Left ventricle myocardium inferior (tissue), 1 donor: ENCODE results near the gene OXA1L. TPM values are rescaled to one million over a fixed set of nuclear protein-coding genes. Genes with fewer than 3 reads are reported as not detected.
"Not testable (repeated sequence)": the region's sequence is repeated elsewhere in the genome, so short reads cannot be mapped to it uniquely, and the experiment has no call there.

Experiments
- DNase-seq: peaks from one replicate; pipeline ENCODE4 v3.0.0-alpha.2; 2020
- H3K27ac ChIP-seq: fragments of 200-600 bp; replicated peaks from 2 replicates; pipeline ENCODE4 v1.8.0; 2021
- H3K27me3 ChIP-seq: fragments of 200-600 bp; 2 replicates; pipeline ENCODE4 v1.8.0; 2021; ENCODE audit warnings: low read depth
- H3K36me3 ChIP-seq: fragments of 200-600 bp; 2 replicates; pipeline ENCODE4 v1.8.0; 2021
- H3K4me1 ChIP-seq: fragments of 200-600 bp; 2 replicates; pipeline ENCODE4 v1.8.0; 2021
- H3K4me3 ChIP-seq: fragments of 200-600 bp; 2 replicates; pipeline ENCODE4 v1.8.0; 2021; ENCODE audit warnings: mild to moderate bottlenecking, moderate library complexity
- H3K9me3 ChIP-seq: fragments of 200-600 bp; replicated peaks from 2 replicates; pipeline ENCODE4 v1.8.0; 2021
- intact Hi-C: fragments of 100-400 bp; cut with micrococcal nuclease; formaldehyde crosslinking; loops from one replicate; pipeline ENCODE4 v1.11.0; 2022
- total RNA-seq: library from RNA; stranded (reverse); fragmentation: NEBNext Ultra II Directional; extraction: Animal tissue kit (Norgen Biotek cat#: 25700); gene quantifications from one replicate; pipeline ENCODE4 v1.2.1, GENCODE V29; 2021
- TF ChIP-seq, protein P1 (sequence below): fragments of 200-600 bp; IDR thresholded peaks from 2 replicates; pipeline ENCODE4 v1.8.0; 2021; ENCODE audit warnings: antibody characterized with exemption, mild to moderate bottlenecking, borderline replicate concordance
- donor health status: DM: no; HTN: yes; CAD: no; lungs with severe emphysema.

OXA1L gene
- total RNA-seq, 1 donor from 2014 or later: 182 TPM

DNA sequence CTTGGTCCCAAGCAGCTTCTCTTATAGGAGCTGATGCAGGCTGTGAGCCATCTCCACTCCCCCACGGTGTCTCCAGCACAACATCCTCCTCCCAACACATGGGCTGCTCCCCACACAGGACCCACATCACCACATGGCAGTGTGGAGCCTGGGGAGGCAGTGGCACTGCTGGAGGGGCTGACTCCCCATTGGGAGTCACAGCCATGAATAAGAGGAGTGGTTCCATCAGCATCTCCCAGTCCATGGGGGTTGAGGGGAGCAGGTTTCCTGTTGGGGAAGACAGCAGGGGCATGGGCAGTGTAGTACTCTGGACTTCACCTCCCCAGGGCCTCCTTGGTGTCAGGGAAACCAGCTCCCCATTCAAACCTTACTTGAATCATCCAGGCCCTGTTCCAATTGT lies 40.5 kb upstream of the OXA1L start:
- TF ChIP-seq, protein P1, sequence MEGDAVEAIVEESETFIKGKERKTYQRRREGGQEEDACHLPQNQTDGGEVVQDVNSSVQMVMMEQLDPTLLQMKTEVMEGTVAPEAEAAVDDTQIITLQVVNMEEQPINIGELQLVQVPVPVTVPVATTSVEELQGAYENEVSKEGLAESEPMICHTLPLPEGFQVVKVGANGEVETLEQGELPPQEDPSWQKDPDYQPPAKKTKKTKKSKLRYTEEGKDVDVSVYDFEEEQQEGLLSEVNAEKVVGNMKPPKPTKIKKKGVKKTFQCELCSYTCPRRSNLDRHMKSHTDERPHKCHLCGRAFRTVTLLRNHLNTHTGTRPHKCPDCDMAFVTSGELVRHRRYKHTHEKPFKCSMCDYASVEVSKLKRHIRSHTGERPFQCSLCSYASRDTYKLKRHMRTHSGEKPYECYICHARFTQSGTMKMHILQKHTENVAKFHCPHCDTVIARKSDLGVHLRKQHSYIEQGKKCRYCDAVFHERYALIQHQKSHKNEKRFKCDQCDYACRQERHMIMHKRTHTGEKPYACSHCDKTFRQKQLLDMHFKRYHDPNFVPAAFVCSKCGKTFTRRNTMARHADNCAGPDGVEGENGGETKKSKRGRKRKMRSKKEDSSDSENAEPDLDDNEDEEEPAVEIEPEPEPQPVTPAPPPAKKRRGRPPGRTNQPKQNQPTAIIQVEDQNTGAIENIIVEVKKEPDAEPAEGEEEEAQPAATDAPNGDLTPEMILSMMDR: no peak
- Histone ChIP-seq H3K4me1 (no peaks in the 10 kb centered on the region), H3K36me3 (no peaks in the 10 kb centered on the region), H3K4me3 (no peak overlapping the region), H3K27ac (no peak overlapping the region), H3K9me3 (peaks cover 13% of the 10 kb centered on the region), H3K27me3 (peaks cover 8% of the 10 kb centered on the region)
- intact Hi-C loops: no loop called here
- no peak for DNase-seq

DNA sequence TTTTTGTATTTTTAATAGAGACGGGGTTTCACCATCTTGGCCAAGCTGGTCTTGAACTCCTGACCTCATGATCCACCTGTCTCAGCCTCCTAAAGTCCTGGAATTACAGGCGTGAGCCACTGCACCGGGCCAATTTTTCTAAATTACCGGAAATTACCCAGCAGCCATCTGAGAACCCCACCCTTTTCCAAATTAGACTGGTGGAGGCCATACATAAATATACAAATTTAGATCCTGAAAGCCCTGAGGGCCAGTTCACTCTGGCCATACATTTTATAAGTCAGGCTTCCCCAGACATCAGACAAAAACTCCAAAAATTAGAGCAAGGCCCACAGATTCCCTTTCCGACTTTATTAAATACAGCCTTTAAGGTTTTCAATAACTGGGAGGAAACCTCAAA lies 34.4 kb upstream of the OXA1L start:
- H3K9me3 ChIP-seq, H3K27ac ChIP-seq, H3K36me3 ChIP-seq, H3K4me3 ChIP-seq, H3K4me1 ChIP-seq, intact Hi-C loops, H3K27me3 ChIP-seq, DNase-seq: not testable (repeated sequence)

DNA sequence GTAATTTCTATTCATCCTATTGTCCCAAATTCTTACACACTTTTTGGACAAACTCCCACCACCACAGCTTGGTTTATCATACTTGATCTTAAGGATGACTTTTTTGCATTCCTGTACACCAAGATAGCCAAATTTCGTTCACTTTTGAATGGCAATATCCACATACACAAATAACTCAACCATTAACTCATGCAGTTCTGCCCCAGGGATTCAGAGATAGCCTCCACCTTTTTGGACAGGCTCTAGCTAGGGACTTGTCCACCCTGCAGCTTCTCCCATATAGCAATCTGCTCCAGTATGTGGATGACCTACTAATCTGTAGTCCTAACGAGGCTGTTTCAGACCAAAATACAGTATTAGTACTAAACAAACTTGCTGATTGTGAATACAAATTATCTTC lies 32.7 kb upstream of the OXA1L start:
- no peaks in the 10 kb centered on the region for H3K27me3 ChIP-seq
- no peaks in the 10 kb centered on the region for H3K4me1 ChIP-seq
- TF ChIP-seq, protein P1: no peak
- intact Hi-C loops: no loop called here
- peaks cover 5% of the 10 kb centered on the region for H3K9me3 ChIP-seq
- no peak for DNase-seq
- no peak overlapping the region for H3K4me3 ChIP-seq
- H3K36me3 ChIP-seq: no peaks in the 10 kb centered on the region
- H3K27ac ChIP-seq: no peak overlapping the region

DNA sequence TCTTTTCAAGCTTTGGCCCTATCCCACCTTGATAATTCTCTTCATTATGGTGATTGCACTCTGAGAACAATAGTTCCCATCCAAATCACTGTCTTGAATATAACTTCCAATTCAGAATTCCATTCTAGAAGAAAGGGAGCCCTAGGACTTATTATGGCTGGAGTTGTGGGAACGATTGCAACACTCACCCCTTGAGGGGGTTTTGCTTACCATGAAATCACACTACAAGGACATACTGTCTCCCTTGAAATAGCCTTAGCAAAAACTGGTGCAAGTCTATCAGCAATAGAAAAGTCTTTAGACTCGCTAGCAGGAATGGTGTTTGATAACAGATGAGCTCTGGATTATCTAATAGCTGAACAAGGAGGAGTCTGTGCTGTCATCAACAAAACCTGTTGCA lies 31.4 kb upstream of the OXA1L start:
- no peak for DNase-seq
- no peak overlapping the region for H3K27ac ChIP-seq
- peaks cover 5% of the 10 kb centered on the region for H3K9me3 ChIP-seq
- no peaks in the 10 kb centered on the region for H3K27me3 ChIP-seq
- intact Hi-C loops: no loop called here
- TF ChIP-seq, protein P1: no peak
- no peaks in the 10 kb centered on the region for H3K4me1 ChIP-seq
- H3K4me3 ChIP-seq: no peak overlapping the region
- H3K36me3 ChIP-seq: no peaks in the 10 kb centered on the region

DNA sequence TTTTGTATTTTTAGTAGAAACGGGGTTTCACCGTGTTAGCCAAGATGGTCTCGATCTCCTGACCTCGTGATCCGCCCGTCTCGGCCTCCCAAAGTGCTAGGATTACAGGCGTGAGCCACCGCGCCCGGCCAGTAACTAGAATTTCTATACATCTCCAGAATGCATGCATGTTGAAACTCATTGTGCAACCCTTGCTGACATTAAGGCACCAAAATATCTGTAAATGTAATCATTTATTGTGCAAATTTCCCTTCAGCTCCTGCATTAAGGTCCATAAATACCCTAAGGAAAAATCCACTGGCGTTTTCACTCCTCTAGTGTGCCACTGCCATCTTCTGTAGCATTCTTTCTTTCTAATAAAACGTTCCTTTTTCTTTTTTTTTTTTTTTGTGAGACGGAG lies 30.1 kb upstream of the OXA1L start:
- H3K9me3 ChIP-seq, intact Hi-C loops, H3K27ac ChIP-seq: not testable (repeated sequence)

DNA sequence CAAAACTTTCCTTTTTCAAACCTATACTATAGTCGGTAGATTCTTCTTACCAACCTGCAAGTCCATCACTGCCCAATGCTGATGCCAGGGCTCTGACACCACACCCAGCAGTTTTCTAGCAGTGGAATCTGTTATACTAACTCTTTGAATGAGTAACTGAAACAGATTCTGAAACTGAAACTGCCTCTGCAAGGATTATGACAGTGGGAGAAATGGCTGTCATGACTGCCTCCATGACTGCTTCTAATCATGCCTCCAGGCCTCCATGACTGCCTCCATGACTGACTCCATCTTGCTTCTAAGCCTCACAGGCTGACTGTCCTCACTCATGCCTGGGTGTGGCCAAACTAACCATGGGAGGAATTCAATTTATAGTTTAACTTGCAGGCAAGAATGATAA lies 29.4 kb upstream of the OXA1L start:
- Histone ChIP-seq H3K27ac (no peak overlapping the region), H3K9me3 (peaks cover 5% of the 10 kb centered on the region), H3K36me3 (no peaks in the 10 kb centered on the region), H3K4me3 (no peak overlapping the region), H3K27me3 (no peaks in the 10 kb centered on the region), H3K4me1 (no peaks in the 10 kb centered on the region)
- TF ChIP-seq, protein P1: no peak
- intact Hi-C loops: no loop called here
- DNase-seq: no peak

More for the DNA sequence above, 30.1 kb upstream of the OXA1L start:
- H3K4me1 ChIP-seq, H3K4me3 ChIP-seq, DNase-seq, H3K36me3 ChIP-seq, H3K27me3 ChIP-seq: not testable (repeated sequence)

DNA sequence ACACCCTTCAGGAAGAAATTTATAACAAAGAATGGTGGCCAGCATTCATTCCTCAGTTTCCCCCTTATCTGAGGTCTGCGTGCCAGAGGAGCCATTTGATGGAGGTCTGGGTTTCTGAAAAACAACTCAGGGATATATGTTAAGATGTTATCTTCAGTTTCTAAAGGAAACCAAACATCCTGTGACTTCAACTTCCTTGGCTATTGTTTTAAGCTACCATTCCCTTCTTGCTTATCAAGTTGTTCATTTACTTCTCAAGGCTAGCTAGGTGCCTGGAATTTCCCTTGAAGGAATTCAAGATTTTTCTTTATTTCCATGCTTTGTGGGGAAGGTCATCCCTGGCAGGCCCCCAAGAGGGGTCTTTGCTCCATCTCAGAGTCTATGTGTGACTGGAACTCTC lies 27.1 kb upstream of the OXA1L start:
- intact Hi-C loops: no loop called here
- TF ChIP-seq, protein P1: no peak
- no peak for DNase-seq
- Histone ChIP-seq H3K4me3 (no peak overlapping the region), H3K4me1 (no peaks in the 10 kb centered on the region), H3K27me3 (no peaks in the 10 kb centered on the region), H3K9me3 (peaks cover 5% of the 10 kb centered on the region), H3K27ac (no peak overlapping the region), H3K36me3 (no peaks in the 10 kb centered on the region)
